Amniotic epithelial cell (primary cell): ENCODE data around the gene FRMD5.
A peak's percentile ranks its signal among the peaks of the same experiment; 100 is the strongest.
"Not testable (repeated sequence)": the region's sequence is repeated elsewhere in the genome, so short reads cannot be mapped to it uniquely, and the experiment has no call there.

Experiments used
- DNase-seq: peaks from one replicate; pipeline ENCODE4 v3.0.0-alpha.2; 2010; ENCODE audit warnings: low read depth

The FRMD5 gene

GRCh38 chr15:44033894-44034293 is 161.2 kb downstream of the FRMD5 start:
- DNase-seq = peak; percentile 69

GRCh38 chr15:44032820-44033219 is 162.3 kb downstream of the FRMD5 start:
- not testable (repeated sequence) for DNase-seq

GRCh38 chr15:44029940-44030568 is 165.0 kb downstream of the FRMD5 start:
- DNase-seq = peak; percentile 79

GRCh38 chr15:44029003-44029402 is 166.1 kb downstream of the FRMD5 start:
- DNase-seq = no peak

GRCh38 chr15:44028349-44028748 is 166.7 kb downstream of the FRMD5 start:
- peak; percentile 54 for DNase-seq

- peak; percentile 10 for DNase-seq
Measured at GRCh38 chr15:44024155-44024554, 170.9 kb downstream of the FRMD5 start.

GRCh38 chr15:44023176-44023575 is 171.9 kb downstream of the FRMD5 start:
- peak; percentile 14 for DNase-seq

- DNase-seq = no peak
Measured at GRCh38 chr15:44018151-44018550, 176.9 kb downstream of the FRMD5 start.

- peak; percentile 29 for DNase-seq
Measured at GRCh38 chr15:44015545-44016305, 179.3 kb downstream of the FRMD5 start.

GRCh38 chr15:44011238-44011854 is 183.7 kb downstream of the FRMD5 start:
- no peak for DNase-seq

- DNase-seq = peak; percentile 89
Measured at GRCh38 chr15:44010089-44010488, 185.0 kb downstream of the FRMD5 start.

GRCh38 chr15:44009038-44009437 is 186.0 kb downstream of the FRMD5 start:
- peak; percentile 94 for DNase-seq

- peak; percentile 88 for DNase-seq
Measured at GRCh38 chr15:44000248-44000647, 194.8 kb downstream of the FRMD5 start.

GRCh38 chr15:43998607-43999006 is 196.5 kb downstream of the FRMD5 start:
- peak; percentile 76 for DNase-seq

- no peak for DNase-seq
Measured at GRCh38 chr15:43991206-43991605, 203.9 kb downstream of the FRMD5 start.

GRCh38 chr15:43989938-43990337 is 205.1 kb downstream of the FRMD5 start:
- DNase-seq = no peak

- no peak for DNase-seq
Measured at GRCh38 chr15:43988900-43989299, 206.2 kb downstream of the FRMD5 start.

GRCh38 chr15:43987924-43988323 is 207.1 kb downstream of the FRMD5 start:
- DNase-seq = no peak

GRCh38 chr15:43985976-43986680 is 208.9 kb downstream of the FRMD5 start:
- DNase-seq = no peak

GRCh38 chr15:43981576-43981975 is 213.5 kb downstream of the FRMD5 start:
- DNase-seq = no peak

- DNase-seq = no peak
Measured at GRCh38 chr15:43977072-43977884, 217.8 kb downstream of the FRMD5 start.

GRCh38 chr15:43975770-43976169 is 219.3 kb downstream of the FRMD5 start:
- DNase-seq = no peak
